Thoracic aorta (tissue), 2 donors: ENCODE results near the gene LLCFC1. TPM values are rescaled to one million over a fixed set of nuclear protein-coding genes. Genes with fewer than 3 reads are reported as not detected.

Experiments
- ATAC-seq: fragments of 150-250 bp; one replicate; pipeline ENCODE4 v1.8.0; 2017; ENCODE audit warnings: low read depth; ENCODE audit not compliant: insufficient number of reproducible peaks, low FRiP score
- DNase-seq: peaks from one replicate; pipeline ENCODE4 v3.0.0-alpha.2; 2020; ENCODE audit warnings: low spot score
- H3K27ac ChIP-seq, 2 donors: fragments of 200-600 bp; sonication (generic); 1 replicate in 1 of 2; 2 replicates in 1 of 2; pipeline ENCODE4 v1.5.1; 2016; ENCODE audit warnings: mild to moderate bottlenecking in 2 of 2, moderate library complexity in 2 of 2
- H3K27me3 ChIP-seq: fragments of 200-600 bp; sonication (generic); replicated peaks from 2 replicates; pipeline ENCODE4 v1.6.0; 2016; ENCODE audit warnings: mild to moderate bottlenecking; ENCODE audit not compliant: insufficient read depth
- H3K36me3 ChIP-seq: fragments of 200-600 bp; sonication (generic); one replicate; pipeline ENCODE4 v1.5.1; 2016
- H3K4me1 ChIP-seq, 2 donors: fragments of 200-600 bp; sonication (generic); 1 replicate in 1 of 2; 2 replicates in 1 of 2; pipeline versions ENCODE4 v1.5.1 to v1.6.0; 2016; ENCODE audit warnings: low read depth in 2 of 2, mild to moderate bottlenecking in 1 of 2; ENCODE audit not compliant: control insufficient read depth in 1 of 2
- H3K4me3 ChIP-seq: fragments of 200-600 bp; sonication (generic); 2 replicates; pipeline ENCODE4 v1.5.1; 2016; ENCODE audit warnings: mild to moderate bottlenecking
- H3K9me3 ChIP-seq: fragments of 200-600 bp; sonication (generic); 2 replicates; pipeline ENCODE4 v1.5.1; 2016
- CTCF ChIP-seq: fragments of 200-600 bp; sonication (generic); IDR thresholded peaks from one replicate; pipeline ENCODE4 v1.5.1; 2019; ENCODE audit warnings: antibody characterized with exemption
- total RNA-seq, 2 donors: library from RNA; depleted of rRNA; stranded (reverse); fragments of >200 nt; gene quantifications; one replicate each; pipeline versions ENCODE4 v1.1.0 to v1.2.3, GENCODE V29; 2016

LLCFC1 gene
- total RNA-seq, 2 donors from 2014 or later = not detected

GRCh38 chr7:142984297-142984696 is 45.0 kb downstream of the LLCFC1 start:
- H3K4me1 ChIP-seq = no peaks in the 10 kb centered on the region
- no peak overlapping the region for H3K4me3 ChIP-seq
- no peak for DNase-seq
- TF ChIP-seq CTCF = no peak
- H3K27ac ChIP-seq = no peak overlapping the region
- no peaks in the 10 kb centered on the region for H3K36me3 ChIP-seq
- no peaks in the 10 kb centered on the region for H3K27me3 ChIP-seq
- no peak for ATAC-seq
- H3K9me3 ChIP-seq = no peaks in the 10 kb centered on the region

Other genes with a start within 250 kb of the LLCFC1 start
- gene PRSS1, start 190.0 kb upstream of the LLCFC1 start, total RNA-seq = 10 to 100 TPM in 1 of 2 donors, 1 to 10 TPM in 1; 5.1 to 16.9 TPM
- gene PRSS2, start 168.5 kb upstream of the LLCFC1 start, total RNA-seq = 10 to 100 TPM in 1 of 2 donors, 1 to 10 TPM in 1; 6.1 to 15.4 TPM
- gene EPHB6, start 84.4 kb upstream of the LLCFC1 start, total RNA-seq = 10 to 100 TPM; 25.3 to 30.5 TPM
- not detected for gene TRPV6, start 53.7 kb upstream of the LLCFC1 start, total RNA-seq
- gene TRPV5, start 5.7 kb upstream of the LLCFC1 start, total RNA-seq = not detected
- not detected for gene KEL, start 22.9 kb downstream of the LLCFC1 start, total RNA-seq
- gene OR9A2, start 87.6 kb downstream of the LLCFC1 start, total RNA-seq = not detected
- not detected for gene OR6V1, start 112.9 kb downstream of the LLCFC1 start, total RNA-seq
- gene PIP, start 192.6 kb downstream of the LLCFC1 start, total RNA-seq = 1 to 10 TPM in 1 of 2 donors, not detected in 1; 1.1 TPM
- not detected for gene TAS2R39, start 243.9 kb downstream of the LLCFC1 start, total RNA-seq